NCI-H345 treated with DMSO at 0.1 percent for 48 hours (cell line): ENCODE measurements around the gene ACSM2A.
"Not testable (repeated sequence)": the region's sequence is repeated elsewhere in the genome, so short reads cannot be mapped to it uniquely, and the experiment has no call there.

Source experiments
- DNase-seq: peaks from one replicate; lab custom pipeline; 2025; ENCODE audit not compliant: unreplicated experiment; lab: John Stamatoyannopoulos, UW

ACSM2A gene

GRCh38 chr16:20453633-20454032 lies 2.3 kb downstream of the ACSM2A start:
- DNase-seq = not testable (repeated sequence)

GRCh38 chr16:20459227-20459626 lies 7.9 kb downstream of the ACSM2A start:
- not testable (repeated sequence) for DNase-seq

GRCh38 chr16:20460313-20460712 lies 9.0 kb downstream of the ACSM2A start:
- DNase-seq = not testable (repeated sequence)

- not testable (repeated sequence) for DNase-seq
Measured at GRCh38 chr16:20468954-20469353, 17.6 kb downstream of the ACSM2A start.

- DNase-seq = not testable (repeated sequence)
Measured at GRCh38 chr16:20469930-20470329, 18.6 kb downstream of the ACSM2A start.

DNA sequence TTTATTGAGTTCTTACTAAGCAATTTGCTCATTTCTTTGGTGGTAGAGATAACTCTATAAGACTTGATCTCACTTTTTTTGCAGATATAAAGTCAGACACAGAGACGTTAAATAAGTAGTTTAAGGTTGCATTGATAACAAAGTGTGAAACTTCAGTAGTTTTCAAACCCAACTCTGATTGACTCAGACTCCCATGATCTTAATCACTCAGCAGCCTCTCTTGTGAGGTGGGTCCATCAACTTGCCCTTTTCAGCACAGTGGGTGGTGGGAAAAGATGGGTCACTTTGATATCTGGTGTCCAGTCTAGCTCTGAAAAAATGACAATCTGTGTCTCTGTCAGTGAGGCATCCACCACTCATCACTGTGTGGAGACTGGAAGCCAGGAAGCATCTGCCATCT lies 19.4 kb downstream of the ACSM2A start:
- DNase-seq = not testable (repeated sequence)

GRCh38 chr16:20477188-20477744 lies 25.9 kb downstream of the ACSM2A start:
- DNase-seq = not testable (repeated sequence)

DNA sequence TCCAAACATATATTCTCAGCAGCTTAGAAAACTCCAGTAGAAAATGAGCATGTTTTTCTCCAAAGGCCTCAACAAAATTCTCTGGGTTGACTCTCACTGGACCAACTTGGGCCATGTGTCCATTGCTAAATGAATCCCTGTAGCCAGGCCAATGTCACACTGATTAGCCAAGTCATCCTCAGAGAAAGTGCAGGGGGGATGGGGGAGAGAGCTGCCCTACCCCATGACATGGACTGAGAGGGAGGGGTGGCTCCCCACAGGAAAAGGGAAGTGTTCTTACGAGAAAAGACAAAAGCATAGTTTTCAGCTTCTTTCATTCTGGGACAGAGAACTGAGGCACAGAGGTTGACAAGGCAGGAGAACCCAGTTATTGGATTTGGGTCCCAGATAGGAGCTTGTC lies 32.7 kb downstream of the ACSM2A start:
- not testable (repeated sequence) for DNase-seq

- DNase-seq = no peak
Measured at GRCh38 chr16:20484726-20485125, 33.4 kb downstream of the ACSM2A start.

- DNase-seq = no peak
Measured at GRCh38 chr16:20485408-20485807, 34.1 kb downstream of the ACSM2A start.

GRCh38 chr16:20490994-20491393 lies 39.7 kb downstream of the ACSM2A start:
- not testable (repeated sequence) for DNase-seq

DNA sequence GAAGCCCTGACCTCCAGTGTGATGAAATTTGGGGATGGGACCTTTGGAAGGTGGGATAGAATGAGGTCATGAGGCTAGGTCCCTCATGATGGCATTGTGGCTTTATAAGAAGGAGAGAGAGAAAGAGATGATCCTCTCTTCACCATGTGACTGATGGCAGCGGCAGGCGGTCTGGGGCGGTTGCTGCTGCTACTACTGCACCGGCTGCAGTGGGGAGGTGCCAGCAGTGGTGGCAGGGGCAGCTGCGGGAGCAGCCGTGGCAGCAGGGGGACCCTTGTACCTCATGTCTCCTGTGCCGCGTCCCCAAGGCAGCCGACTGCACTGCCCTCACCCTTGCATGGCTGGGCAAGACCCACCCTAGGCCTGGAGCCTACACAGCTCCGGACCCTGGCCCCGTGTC lies 40.1 kb downstream of the ACSM2A start:
- not testable (repeated sequence) for DNase-seq

DNA sequence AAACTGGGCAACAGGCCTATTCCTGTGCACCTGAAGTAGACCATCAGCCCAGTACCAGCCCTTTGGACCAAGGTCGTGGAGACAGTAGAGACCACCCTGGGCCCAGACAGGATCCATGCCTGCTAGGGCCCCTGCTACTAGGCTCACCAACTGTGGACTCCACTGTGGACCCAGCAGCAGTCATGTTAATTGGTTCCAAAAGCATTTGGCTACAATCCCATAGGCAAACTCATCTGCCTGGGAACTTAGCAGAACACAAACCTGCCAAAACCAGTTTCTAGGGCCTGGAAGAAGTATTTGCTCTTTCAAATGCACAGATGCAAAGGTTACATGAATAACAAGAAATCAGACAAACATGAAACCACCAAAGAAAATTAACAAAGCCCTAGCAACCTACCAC lies 53.1 kb downstream of the ACSM2A start:
- no peak for DNase-seq

GRCh38 chr16:20507280-20507679 lies 56.0 kb downstream of the ACSM2A start:
- no peak for DNase-seq

GRCh38 chr16:20510323-20510722 lies 59.0 kb downstream of the ACSM2A start:
- DNase-seq = no peak

DNA sequence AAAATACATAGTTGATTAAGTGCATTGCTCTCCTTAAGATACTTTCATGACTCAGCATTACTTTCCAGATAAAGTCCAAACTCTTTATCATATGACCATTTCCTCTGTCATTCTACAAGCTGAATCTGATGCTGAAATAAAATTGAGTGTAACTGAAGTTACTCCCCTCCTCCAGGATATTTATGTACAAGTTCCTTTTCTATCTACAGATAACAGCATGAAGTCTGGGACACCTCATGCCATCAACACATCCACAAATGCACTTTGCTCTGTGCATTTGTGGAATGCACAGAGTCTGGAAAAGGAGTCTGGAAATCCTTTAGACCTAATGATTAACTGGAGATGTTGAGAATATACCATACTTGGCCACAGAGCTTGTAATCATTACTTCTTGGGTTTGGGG lies 64.4 kb downstream of the ACSM2A start:
- DNase-seq = no peak

- DNase-seq = no peak
Measured at GRCh38 chr16:20517149-20517548, 65.8 kb downstream of the ACSM2A start.

- no peak for DNase-seq
Measured at GRCh38 chr16:20519231-20519630, 67.9 kb downstream of the ACSM2A start.

DNA sequence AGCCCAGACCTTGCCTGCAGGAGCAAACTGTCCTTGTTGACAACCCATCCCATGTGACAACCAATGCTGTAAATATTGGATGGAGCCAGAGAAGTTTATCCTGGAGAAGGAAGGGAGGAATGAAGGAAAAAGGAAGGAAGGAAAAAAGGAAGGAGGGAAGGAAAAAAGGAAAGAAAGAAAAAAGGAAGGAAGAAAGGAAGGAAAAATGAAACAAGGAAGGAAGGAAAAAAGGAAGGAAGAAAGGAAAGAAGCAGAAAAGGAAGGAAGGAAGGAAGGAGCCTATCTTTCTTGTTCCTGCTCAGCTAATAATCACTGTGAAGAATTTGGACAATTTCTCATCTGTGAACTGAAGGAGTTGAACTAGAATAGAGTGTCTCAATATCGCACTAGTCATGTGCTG lies 68.8 kb downstream of the ACSM2A start:
- no peak for DNase-seq

- DNase-seq = not testable (repeated sequence)
Measured at GRCh38 chr16:20531795-20532194, 80.5 kb downstream of the ACSM2A start.

DNA sequence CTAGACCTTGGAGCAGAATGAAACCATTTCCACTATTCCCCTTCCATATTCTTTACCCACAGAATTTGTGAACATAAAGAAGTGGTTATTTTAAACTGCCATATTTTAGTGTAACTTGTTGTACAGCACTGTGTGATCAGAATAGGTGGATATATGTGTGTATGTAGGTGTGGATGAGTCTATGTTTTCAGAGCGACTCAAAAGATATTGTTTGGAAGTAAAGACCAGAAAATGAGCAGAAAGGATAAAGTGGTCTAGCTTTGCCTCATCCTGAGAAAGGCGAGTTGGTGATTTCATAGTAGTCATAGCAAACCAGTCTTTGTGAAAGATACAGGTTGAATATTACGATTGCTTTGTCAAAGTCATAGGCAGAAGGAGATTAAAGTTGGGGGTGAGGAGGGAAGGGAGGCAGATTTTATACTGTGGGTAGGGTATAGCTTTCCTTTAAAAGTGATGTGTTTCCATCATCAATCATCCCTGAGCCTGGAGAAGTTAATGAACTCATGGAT lies 81.0 kb downstream of the ACSM2A start:
- not testable (repeated sequence) for DNase-seq

GRCh38 chr16:20536669-20537068 lies 85.3 kb downstream of the ACSM2A start:
- DNase-seq = not testable (repeated sequence)
